Prostate gland (tissue), 2 donors: ENCODE results near the gene ZFAND3.

Experiments used
- CTCF ChIP-seq, 4 experiments: fragments of 200-600 bp in 2 of 4; fragments of 450-650 bp in 2 of 4; sonication (generic) in 2 of 4; IDR thresholded peaks; 1 replicate in 3 of 4; 2 replicates in 1 of 4; pipeline ENCODE4 v1.5.1; 2016 to 2019; ENCODE audit warnings: antibody characterized with exemption in 4 of 4, mild to moderate bottlenecking in 2 of 4, moderate library complexity in 2 of 4
- POLR2AphosphoS5 ChIP-seq: sonication (generic); formaldehyde crosslinking; IDR thresholded peaks from one replicate; pipeline ENCODE4 v1.6.1; 2017; ENCODE audit warnings: antibody characterized with exemption

DNA sequence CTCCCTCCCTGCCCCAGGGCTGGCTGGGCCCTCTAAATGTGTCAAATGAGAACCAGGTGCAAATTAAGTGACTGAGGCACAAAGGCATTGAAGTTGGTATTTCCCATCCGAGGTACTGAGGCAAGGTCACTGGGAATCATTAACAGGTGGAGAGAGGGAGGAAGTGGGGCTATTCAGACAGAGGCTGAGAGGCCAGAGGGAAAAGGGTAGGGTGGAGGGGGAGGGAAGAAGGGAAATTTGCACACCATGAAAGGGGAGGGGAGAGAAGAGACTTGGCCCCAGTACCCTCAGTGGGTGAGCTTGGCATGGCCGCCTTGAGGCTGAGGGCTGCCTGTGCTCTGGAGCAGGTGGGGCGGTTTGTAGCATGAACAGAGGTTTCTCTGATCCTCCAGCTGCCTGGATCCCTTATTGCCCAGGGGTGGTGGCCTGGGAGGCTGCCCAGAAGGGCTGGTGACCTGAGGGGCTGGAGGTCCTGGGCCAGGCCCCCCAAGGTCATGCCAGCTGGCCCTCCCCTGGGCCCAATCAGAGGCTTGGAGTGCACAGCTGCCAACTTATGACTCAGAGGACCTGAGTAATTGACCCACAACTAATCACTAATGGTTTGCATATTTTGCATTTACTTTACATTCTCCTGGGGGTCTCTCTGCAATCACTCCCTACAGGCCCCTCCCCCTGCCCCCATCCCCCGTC, 40.3 kb upstream of the ZFAND3 start:
- TF ChIP-seq CTCF (IDR thresholded peaks at IDR 0.05) (no peak), POLR2AphosphoS5 (no peak)
